Ishikawa (cell line): Measurements from ENCODE around the gene PRKCH.

Experiments used
- CEBPB ChIP-seq: IDR thresholded peaks from 2 replicates; pipeline ENCODE4 v1.6.1; 2012
- CREB1 ChIP-seq: IDR thresholded peaks from 2 replicates; pipeline ENCODE4 v1.6.1; 2012; ENCODE audit warnings: low read depth
- EGR1 ChIP-seq: IDR thresholded peaks from 2 replicates; pipeline ENCODE4 v1.6.1; 2012
- EP300 ChIP-seq: IDR thresholded peaks from 2 replicates; pipeline ENCODE4 v1.6.1; 2012; ENCODE audit warnings: borderline replicate concordance
- FOXM1 ChIP-seq: IDR thresholded peaks from 2 replicates; pipeline ENCODE4 v1.6.1; 2012; ENCODE audit warnings: low read depth, borderline replicate concordance
- NFIC ChIP-seq: IDR thresholded peaks from 2 replicates; pipeline ENCODE4 v1.6.1; 2012
- RAD21 ChIP-seq: IDR thresholded peaks from 2 replicates; pipeline ENCODE4 v1.6.1; 2012; ENCODE audit warnings: low read depth
- TAF1 ChIP-seq: IDR thresholded peaks from 2 replicates; pipeline ENCODE4 v1.6.1; 2012; ENCODE audit warnings: low read depth, mild to moderate bottlenecking
- TCF12 ChIP-seq: IDR thresholded peaks from 2 replicates; pipeline ENCODE4 v1.6.1; 2012; ENCODE audit warnings: low read depth
- TEAD4 ChIP-seq: IDR thresholded peaks from 2 replicates; pipeline ENCODE4 v1.6.1; 2012
- YY1 ChIP-seq: IDR thresholded peaks from 2 replicates; pipeline ENCODE4 v1.6.1; 2012; ENCODE audit warnings: low read depth
- ZBTB7A ChIP-seq: IDR thresholded peaks from 2 replicates; pipeline ENCODE4 v1.6.1; 2012; ENCODE audit warnings: low read depth
- TF ChIP-seq, protein P1 (sequence below): IDR thresholded peaks from 2 replicates; pipeline ENCODE4 v1.6.1; 2012; ENCODE audit warnings: low read depth, mild to moderate bottlenecking
- TF ChIP-seq, protein P2 (sequence below): IDR thresholded peaks from 2 replicates; pipeline ENCODE4 v1.6.1; 2012
- TF ChIP-seq, protein P3 (sequence below): IDR thresholded peaks from 2 replicates; pipeline ENCODE4 v1.6.1; 2012

The PRKCH gene

DNA sequence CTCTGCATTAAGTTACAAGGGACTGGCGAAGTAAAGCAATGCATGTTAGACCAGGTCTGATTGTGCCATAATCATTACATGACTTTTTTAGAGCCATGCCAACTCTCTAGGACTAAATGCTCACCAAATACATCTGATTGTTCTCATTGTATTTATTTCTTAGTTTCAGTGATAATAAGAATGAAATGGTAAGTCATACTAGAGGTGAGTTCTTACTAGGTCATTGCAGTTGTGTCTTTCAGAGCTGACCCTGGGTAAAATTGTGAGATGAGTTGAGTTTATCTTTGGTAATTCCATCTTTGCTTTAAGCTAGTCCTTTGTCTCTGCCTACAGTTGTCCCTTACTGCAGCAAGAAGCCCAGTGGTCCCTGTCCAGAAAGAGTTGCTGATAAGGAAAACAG, 73.2 kb downstream of the PRKCH start:
- TF ChIP-seq TEAD4 (no peak), CEBPB (no peak), RAD21 (no peak), FOXM1 (no peak), TAF1 (no peak), ZBTB7A (no peak), YY1 (no peak), TCF12 (no peak), EP300 (no peak), EGR1 (no peak), CREB1 (no peak), NFIC (no peak)
- TF ChIP-seq, protein P1, sequence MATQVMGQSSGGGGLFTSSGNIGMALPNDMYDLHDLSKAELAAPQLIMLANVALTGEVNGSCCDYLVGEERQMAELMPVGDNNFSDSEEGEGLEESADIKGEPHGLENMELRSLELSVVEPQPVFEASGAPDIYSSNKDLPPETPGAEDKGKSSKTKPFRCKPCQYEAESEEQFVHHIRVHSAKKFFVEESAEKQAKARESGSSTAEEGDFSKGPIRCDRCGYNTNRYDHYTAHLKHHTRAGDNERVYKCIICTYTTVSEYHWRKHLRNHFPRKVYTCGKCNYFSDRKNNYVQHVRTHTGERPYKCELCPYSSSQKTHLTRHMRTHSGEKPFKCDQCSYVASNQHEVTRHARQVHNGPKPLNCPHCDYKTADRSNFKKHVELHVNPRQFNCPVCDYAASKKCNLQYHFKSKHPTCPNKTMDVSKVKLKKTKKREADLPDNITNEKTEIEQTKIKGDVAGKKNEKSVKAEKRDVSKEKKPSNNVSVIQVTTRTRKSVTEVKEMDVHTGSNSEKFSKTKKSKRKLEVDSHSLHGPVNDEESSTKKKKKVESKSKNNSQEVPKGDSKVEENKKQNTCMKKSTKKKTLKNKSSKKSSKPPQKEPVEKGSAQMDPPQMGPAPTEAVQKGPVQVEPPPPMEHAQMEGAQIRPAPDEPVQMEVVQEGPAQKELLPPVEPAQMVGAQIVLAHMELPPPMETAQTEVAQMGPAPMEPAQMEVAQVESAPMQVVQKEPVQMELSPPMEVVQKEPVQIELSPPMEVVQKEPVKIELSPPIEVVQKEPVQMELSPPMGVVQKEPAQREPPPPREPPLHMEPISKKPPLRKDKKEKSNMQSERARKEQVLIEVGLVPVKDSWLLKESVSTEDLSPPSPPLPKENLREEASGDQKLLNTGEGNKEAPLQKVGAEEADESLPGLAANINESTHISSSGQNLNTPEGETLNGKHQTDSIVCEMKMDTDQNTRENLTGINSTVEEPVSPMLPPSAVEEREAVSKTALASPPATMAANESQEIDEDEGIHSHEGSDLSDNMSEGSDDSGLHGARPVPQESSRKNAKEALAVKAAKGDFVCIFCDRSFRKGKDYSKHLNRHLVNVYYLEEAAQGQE: no peak
- TF ChIP-seq, protein P2, sequence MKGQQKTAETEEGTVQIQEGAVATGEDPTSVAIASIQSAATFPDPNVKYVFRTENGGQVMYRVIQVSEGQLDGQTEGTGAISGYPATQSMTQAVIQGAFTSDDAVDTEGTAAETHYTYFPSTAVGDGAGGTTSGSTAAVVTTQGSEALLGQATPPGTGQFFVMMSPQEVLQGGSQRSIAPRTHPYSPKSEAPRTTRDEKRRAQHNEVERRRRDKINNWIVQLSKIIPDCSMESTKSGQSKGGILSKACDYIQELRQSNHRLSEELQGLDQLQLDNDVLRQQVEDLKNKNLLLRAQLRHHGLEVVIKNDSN: no peak
- TF ChIP-seq, protein P3, sequence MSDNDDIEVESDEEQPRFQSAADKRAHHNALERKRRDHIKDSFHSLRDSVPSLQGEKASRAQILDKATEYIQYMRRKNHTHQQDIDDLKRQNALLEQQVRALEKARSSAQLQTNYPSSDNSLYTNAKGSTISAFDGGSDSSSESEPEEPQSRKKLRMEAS: no peak

DNA sequence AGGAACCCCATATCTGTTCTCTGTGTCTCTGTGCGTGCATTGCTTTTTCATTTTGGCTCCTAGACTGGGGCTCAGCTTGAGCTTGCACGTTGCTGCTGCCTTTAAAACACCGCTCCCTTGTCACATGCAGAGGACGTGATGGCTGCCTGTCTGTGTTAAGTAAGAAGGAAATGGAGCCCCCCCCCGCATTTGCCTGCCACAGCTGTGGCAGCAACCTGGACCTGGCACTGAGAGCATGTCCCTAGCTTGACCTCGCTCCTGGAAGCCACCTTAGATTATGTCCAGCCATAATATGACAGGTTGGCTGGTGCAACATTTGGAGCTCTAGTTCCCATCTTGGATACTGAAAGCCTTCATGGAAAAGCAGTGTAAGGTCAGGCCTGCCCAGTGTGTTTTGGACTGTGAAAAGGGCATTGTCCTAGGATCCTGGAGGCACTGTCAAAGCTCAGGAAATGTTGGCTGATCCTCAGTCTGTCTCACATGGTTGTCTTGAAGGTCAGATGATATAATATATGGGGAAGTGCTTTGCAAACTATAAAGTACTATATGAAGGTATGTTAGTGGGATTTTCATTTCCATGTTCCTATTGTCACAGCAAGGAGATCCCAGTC, 73.8 kb downstream of the PRKCH start:
- no peak for TF ChIP-seq EP300
- no peak for TF ChIP-seq EGR1
- TF ChIP-seq ZBTB7A: no peak
- TF ChIP-seq YY1: no peak
- no peak for TF ChIP-seq FOXM1
- TF ChIP-seq, protein P3: no peak
- TF ChIP-seq RAD21: no peak
- no peak for TF ChIP-seq CEBPB
- no peak for TF ChIP-seq TCF12
- TF ChIP-seq NFIC: no peak
- TF ChIP-seq TAF1: no peak
- TF ChIP-seq, protein P2: no peak
- no peak for TF ChIP-seq TEAD4
- no peak for TF ChIP-seq CREB1
- TF ChIP-seq, protein P1: no peak

DNA sequence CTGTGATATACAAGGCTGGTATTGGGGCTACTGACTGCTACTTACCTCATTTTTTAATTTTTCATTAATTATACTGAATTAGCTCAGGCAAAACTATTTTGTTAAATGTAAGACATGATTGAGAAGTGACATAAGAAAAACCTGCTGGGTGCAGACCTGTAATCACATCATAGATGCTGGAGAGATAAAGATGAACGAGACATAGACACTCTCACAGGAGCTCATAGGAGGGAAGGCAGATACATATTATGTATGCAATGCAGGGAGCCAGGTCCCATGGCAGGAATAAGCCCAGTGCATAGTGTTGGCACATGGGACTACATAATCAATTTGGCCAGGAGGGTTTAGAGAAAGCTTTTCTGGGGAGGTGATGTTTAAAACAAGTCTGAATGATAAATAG, 74.9 kb downstream of the PRKCH start:
- TF ChIP-seq, protein P3: no peak
- TF ChIP-seq FOXM1 (no peak), TAF1 (no peak), ZBTB7A (no peak)

DNA sequence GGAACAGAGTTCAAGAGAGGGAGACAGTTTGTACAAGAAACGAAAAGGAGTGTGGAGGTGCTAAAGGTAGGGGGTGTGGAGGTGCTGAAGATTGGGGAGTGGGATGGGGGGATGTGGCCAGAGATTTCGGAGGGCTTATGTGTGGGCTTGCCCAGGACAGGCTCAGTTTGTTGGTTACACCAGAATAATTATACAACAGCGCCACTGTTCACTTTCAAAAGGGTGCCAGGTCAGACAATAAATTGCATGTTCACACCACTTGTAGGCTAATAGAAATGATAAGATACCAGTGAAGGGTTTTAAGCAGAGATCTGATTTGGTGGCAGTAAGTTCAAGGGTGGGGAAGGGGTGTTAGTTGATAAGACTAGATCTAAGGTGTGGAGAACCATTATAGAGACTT, 75.3 kb downstream of the PRKCH start:
- TF ChIP-seq CREB1: no peak
- TF ChIP-seq CEBPB: no peak
- TF ChIP-seq EP300: no peak
- TF ChIP-seq RAD21: no peak
- no peak for TF ChIP-seq TAF1
- no peak for TF ChIP-seq TCF12
- TF ChIP-seq, protein P1: no peak
- no peak for TF ChIP-seq FOXM1
- TF ChIP-seq, protein P3: no peak

DNA sequence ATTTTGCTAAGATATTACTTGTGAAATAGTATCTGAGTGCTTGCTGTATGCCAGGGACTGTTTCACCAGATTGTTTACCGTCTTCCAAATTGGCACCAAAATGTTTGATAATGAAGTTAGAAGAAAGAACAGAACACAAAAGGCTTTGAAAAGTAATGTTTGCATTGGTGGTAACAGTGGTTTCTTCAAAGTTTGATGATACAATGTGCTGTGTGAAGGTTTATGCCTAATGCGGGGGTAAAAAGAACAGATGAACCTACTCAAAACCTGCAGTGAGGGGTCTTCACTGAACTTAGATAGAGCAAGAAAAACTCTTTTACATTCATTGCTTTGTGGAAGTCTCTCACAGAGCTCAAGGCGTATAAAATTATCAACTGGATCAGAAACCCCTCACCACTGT, 76.2 kb downstream of the PRKCH start:
- no peak for TF ChIP-seq FOXM1
- TF ChIP-seq NFIC: no peak
- no peak for TF ChIP-seq CREB1
- TF ChIP-seq TAF1: no peak
- no peak for TF ChIP-seq TEAD4
- no peak for TF ChIP-seq ZBTB7A
- TF ChIP-seq TCF12: no peak
- TF ChIP-seq EGR1: no peak
- no peak for TF ChIP-seq EP300
- TF ChIP-seq, protein P1: no peak
- no peak for TF ChIP-seq RAD21
- no peak for TF ChIP-seq CEBPB
- no peak for TF ChIP-seq YY1
- TF ChIP-seq, protein P2: no peak
- TF ChIP-seq, protein P3: no peak
